ENCODE measurements around the gene MEG3. TPM values are rescaled to one million over a fixed set of nuclear protein-coding genes. Genes with fewer than 3 reads are reported as not detected.
"Not testable (repeated sequence)": the region's sequence is repeated elsewhere in the genome, so short reads cannot be mapped to it uniquely, and the experiment has no call there.

Gene MEG3
- total RNA-seq, 1 donor from 2014 or later, result 82.2 TPM

GRCh38 chr14:100815478-100816285 lies 10.2 kb upstream of the MEG3 start:
- DNase-seq (ENCODE audit: low spot score), result no peak

- no peak for DNase-seq (ENCODE audit: low spot score)
These were observed 9.5 kb upstream of the MEG3 start for GRCh38 chr14:100816286-100816949.

- no peak for DNase-seq (ENCODE audit: low spot score)
These were observed 8.7 kb upstream of the MEG3 start for GRCh38 chr14:100816950-100817901.

GRCh38 chr14:100818221-100818699 lies 7.7 kb upstream of the MEG3 start:
- no peak for DNase-seq (ENCODE audit: low spot score)

- DNase-seq (ENCODE audit: low spot score), result not testable (repeated sequence)
These were observed 7.0 kb upstream of the MEG3 start for GRCh38 chr14:100818923-100819322.

GRCh38 chr14:100819453-100819828 lies 6.5 kb upstream of the MEG3 start:
- no peak for DNase-seq (ENCODE audit: low spot score)

GRCh38 chr14:100819829-100820475 lies 6.0 kb upstream of the MEG3 start:
- no peak for DNase-seq (ENCODE audit: low spot score)

- no peak for DNase-seq (ENCODE audit: low spot score)
These were observed 5.0 kb upstream of the MEG3 start for GRCh38 chr14:100820957-100821356.

GRCh38 chr14:100822013-100822412 lies 3.9 kb upstream of the MEG3 start:
- no peak for DNase-seq (ENCODE audit: low spot score)

- DNase-seq (ENCODE audit: low spot score), result no peak
These were observed 3.2 kb upstream of the MEG3 start for GRCh38 chr14:100822532-100823296.

- DNase-seq (ENCODE audit: low spot score), result no peak
These were observed 2.4 kb upstream of the MEG3 start for GRCh38 chr14:100823413-100824080.

- DNase-seq (ENCODE audit: low spot score), result no peak
These were observed 1.8 kb upstream of the MEG3 start for GRCh38 chr14:100824091-100824551.

GRCh38 chr14:100824901-100825712 lies 811 bp upstream of the MEG3 start:
- DNase-seq (ENCODE audit: low spot score), result no peak

GRCh38 chr14:100826391-100827100 lies 628 bp downstream of the MEG3 start:
- DNase-seq (ENCODE audit: low spot score), result no peak

GRCh38 chr14:100827101-100828021 lies 1.4 kb downstream of the MEG3 start:
- DNase-seq (ENCODE audit: low spot score), result no peak

GRCh38 chr14:100828031-100828769 lies 2.3 kb downstream of the MEG3 start:
- no peak for DNase-seq (ENCODE audit: low spot score)

All from mesenteric fat pad (tissue), 1 donor.